ENCODE results near the gene TMCO1.
"Not testable (repeated sequence)": the region's sequence is repeated elsewhere in the genome, so short reads cannot be mapped to it uniquely, and the experiment has no call there.

Gene TMCO1

GRCh38 chr1:165763442-165763841 lies 5.2 kb downstream of the TMCO1 start:
- no peak for DNase-seq (ENCODE audit: low read depth)
- no peak overlapping the region for H3K4me3 ChIP-seq (ENCODE audit: low read depth, low read length)
- TF ChIP-seq CTCF (conservative IDR thresholded peaks at IDR 0.05; ENCODE audit: low read depth, low read length): no peak

DNA sequence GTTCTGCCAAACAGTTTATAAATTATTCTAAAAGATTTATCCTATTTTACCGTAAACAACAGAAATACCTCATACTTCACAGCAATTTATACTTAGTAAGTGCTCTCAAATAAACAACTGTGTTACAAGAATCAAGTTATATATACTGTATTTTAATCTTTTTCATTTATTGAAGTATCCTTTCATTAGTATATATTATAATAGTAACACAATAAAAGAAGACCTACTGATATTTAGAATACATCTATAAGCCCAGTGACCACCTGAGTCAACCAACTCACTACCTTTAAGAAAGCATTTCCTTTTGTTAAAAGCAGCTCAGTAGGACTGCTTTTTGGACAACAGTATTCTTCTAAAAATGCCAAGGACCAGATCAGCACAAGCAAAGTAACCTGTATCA lies 5.9 kb downstream of the TMCO1 start:
- H3K4me3 ChIP-seq (ENCODE audit: low read depth, low read length): no peak overlapping the region
- no peak for TF ChIP-seq CTCF (conservative IDR thresholded peaks at IDR 0.05; ENCODE audit: low read depth, low read length)
- DNase-seq (ENCODE audit: low read depth): no peak

DNA sequence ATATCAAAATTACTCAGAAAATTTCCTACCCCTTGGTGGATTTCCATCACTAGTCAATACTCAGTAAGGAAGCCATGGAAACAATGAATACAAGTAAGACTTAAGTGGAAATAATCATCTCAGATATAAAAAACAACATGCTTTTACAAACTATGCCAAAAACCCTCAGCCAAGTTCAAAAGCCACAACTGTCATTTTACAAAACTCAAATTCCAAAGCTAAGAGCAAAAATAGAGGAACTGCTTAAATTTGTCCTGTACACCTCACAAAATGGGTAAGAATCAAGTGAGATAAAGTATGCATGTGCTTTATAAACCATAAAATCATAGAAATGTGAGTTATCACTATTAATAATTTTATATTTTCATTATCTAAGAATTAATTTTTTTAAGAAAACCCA lies 9.6 kb downstream of the TMCO1 start:
- no peak for DNase-seq (ENCODE audit: low read depth)
- TF ChIP-seq CTCF (conservative IDR thresholded peaks at IDR 0.05; ENCODE audit: low read depth, low read length): no peak
- no peak overlapping the region for H3K4me3 ChIP-seq (ENCODE audit: low read depth, low read length)

DNA sequence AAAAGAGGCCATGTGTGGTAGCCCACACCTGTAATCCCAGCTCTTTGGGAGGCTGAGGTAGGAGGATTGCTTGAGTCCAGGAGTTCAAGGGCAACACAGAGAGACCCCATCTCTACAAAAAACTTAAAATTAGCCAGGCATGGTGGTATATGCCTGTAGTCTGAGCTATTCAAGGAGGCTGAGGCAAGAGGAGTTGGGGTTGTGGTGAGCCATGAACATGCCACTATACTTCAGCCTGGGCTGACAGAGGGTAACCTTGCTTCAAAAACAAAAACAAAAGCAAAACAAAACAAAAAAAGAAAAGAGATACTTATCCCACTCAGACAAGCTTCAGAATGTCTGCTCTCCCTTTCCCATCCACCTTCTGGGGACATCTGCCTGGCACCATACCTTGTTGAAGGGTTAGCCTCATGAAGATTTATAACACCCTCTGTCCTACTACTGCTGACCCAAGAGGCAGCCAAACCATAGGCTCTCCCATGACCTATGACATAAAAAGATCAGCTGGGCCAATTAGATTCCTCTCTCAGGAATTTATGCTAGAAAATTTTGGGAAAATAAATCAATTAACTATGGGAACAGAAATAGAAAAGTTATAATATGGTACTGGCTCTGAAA lies 13.2 kb downstream of the TMCO1 start:
- H3K4me3 ChIP-seq (ENCODE audit: low read depth, low read length): no peak overlapping the region
- no peak for DNase-seq (ENCODE audit: low read depth)
- no peak for TF ChIP-seq CTCF (conservative IDR thresholded peaks at IDR 0.05; ENCODE audit: low read depth, low read length)

- no peak for TF ChIP-seq CTCF (conservative IDR thresholded peaks at IDR 0.05; ENCODE audit: low read depth, low read length)
- no peak for DNase-seq (ENCODE audit: low read depth)
- no peak overlapping the region for H3K4me3 ChIP-seq (ENCODE audit: low read depth, low read length)
These were observed 14.7 kb downstream of the TMCO1 start for GRCh38 chr1:165753934-165754333.

DNA sequence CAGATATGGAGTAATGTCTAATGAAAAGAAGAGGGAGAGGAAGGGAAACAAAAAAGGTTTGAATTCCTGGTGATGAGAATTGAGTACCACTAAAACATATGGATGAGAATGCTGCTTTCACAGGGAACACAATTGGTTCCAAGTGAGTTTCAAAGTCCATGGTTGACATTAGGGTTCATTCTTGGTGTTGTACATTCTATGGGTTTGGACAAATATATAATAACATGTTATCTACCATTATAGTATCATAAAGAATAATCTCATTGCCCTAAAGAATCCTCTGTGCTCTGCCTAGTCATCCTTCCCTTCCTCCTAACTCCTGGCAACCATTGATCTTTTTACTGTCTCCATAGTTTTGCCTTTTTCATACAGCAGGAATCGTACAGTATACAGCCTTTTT lies 20.1 kb downstream of the TMCO1 start:
- TF ChIP-seq CTCF (conservative IDR thresholded peaks at IDR 0.05; ENCODE audit: low read depth, low read length): no peak
- no peak overlapping the region for H3K4me3 ChIP-seq (ENCODE audit: low read depth, low read length)
- no peak for DNase-seq (ENCODE audit: low read depth)

GRCh38 chr1:165747632-165748447 lies 20.8 kb downstream of the TMCO1 start:
- no peak for TF ChIP-seq CTCF (conservative IDR thresholded peaks at IDR 0.05; ENCODE audit: low read depth, low read length)
- DNase-seq (ENCODE audit: low read depth): no peak
- no peak overlapping the region for H3K4me3 ChIP-seq (ENCODE audit: low read depth, low read length)

DNA sequence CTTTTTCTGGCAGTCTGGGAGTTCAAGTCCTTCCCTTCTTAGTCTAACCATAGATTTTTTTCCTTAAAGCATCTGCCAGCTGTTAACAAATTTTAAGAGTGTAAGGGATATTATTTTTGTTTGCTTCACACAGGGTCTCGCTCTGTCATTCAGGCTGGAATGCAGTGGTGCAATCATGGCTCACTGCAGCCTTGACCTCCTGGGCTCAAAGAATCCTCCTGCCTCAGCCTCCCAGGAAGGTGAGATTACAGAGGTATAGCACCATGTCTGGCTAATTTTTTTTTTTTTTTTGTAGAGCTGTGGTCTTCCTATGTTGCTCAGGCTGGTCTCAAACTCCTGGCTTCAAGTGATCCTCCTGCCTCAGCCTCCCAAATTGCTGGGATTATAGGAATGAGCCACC lies 23.8 kb downstream of the TMCO1 start:
- DNase-seq (ENCODE audit: low read depth): not testable (repeated sequence)

More for the DNA sequence above, 23.8 kb downstream of the TMCO1 start:
- not testable (repeated sequence) for H3K4me3 ChIP-seq (ENCODE audit: low read depth, low read length)
